ENCODE measurements around the gene ACOX1. TPM values are rescaled to one million over a fixed set of nuclear protein-coding genes. Genes with fewer than 3 reads are reported as not detected.

The ACOX1 gene
- total RNA-seq, 1 donor from 2014 or later, result 25.3 TPM

DNA sequence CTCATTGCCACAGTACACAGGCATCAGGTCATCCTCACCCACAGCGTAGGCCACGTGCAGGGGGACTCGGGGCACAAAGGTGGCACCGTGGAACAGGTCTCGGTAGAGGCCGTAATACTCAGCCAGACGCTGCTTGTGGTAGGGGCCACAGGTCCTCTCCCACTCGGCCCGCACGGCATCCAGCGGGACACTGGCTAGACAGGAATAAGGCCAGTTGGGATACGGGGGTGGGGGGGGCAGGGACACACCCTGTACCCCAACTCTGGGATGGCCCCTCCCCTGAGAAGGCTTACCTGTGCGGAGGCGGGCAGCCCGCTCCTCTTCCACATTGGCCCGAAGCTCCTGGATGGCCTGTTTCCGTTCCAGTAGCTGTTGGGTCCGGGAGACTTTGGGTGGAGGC lies 77.2 kb downstream of the ACOX1 start:
- intact Hi-C loops (cut with micrococcal nuclease), result loop anchor here (10.0 kb wide), 1 partner anchor 373 kb away; no protein-coding TSS in a partner anchor
- H3K4me3 Mint-ChIP-seq, result no peak overlapping the region
- no peak overlapping the region for H3K27ac Mint-ChIP-seq
- H3K4me1 Mint-ChIP-seq (ENCODE audit: low read depth), result peaks cover 19% of the 10 kb centered on the region
- DNase-seq (ENCODE audit: low spot score), result no peak
- peaks cover 11% of the 10 kb centered on the region for H3K36me3 Mint-ChIP-seq (ENCODE audit: low read depth)
- H3K27me3 Mint-ChIP-seq (ENCODE audit: insufficient read depth), result no peaks in the 10 kb centered on the region
- no peaks in the 10 kb centered on the region for H3K9me3 Mint-ChIP-seq

DNA sequence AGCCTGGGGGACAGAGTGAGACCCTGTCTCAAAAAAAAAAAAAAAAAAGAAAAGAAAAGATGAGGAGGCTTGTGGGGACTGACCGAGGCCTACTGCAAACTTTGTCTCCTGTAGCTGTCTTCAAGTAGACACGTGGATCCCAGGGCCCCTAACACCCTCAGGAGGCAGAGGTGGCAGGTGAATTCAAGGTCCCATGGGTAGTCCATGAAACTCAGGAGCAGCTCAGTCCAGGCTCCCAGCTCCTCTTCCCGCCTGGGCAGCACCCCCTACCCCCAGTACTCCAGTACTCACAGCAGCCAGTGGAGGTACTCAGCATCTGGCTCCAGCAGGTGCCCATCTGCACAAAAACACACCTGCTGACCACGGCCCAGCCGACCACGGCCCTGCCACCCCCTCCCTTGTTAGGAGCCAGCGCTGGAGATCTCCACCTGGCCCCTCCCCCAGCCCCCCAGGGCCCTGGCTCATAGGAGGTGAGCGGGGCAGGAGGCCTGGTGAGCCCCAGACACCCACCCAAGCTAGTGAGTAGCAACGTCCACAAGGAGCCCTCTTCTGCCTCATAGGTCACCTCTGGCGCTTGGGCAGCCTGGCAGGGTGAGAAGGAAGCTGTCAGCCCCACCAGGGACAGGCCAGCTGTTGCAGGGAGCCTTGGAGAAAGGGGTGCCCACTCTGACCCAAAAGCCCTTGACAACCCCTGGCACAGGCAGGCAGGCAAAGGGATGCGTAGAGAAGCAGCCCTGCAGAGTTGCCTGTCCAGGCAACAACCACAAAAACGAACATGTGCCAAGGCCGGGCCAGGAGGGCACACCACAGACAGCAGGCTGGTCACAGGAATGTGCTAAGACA lies 78.1 kb downstream of the ACOX1 start:
- Mint-ChIP-seq H3K27me3 (ENCODE audit: insufficient read depth) (no peaks in the 10 kb centered on the region), H3K4me3 (no peak overlapping the region)

DNA sequence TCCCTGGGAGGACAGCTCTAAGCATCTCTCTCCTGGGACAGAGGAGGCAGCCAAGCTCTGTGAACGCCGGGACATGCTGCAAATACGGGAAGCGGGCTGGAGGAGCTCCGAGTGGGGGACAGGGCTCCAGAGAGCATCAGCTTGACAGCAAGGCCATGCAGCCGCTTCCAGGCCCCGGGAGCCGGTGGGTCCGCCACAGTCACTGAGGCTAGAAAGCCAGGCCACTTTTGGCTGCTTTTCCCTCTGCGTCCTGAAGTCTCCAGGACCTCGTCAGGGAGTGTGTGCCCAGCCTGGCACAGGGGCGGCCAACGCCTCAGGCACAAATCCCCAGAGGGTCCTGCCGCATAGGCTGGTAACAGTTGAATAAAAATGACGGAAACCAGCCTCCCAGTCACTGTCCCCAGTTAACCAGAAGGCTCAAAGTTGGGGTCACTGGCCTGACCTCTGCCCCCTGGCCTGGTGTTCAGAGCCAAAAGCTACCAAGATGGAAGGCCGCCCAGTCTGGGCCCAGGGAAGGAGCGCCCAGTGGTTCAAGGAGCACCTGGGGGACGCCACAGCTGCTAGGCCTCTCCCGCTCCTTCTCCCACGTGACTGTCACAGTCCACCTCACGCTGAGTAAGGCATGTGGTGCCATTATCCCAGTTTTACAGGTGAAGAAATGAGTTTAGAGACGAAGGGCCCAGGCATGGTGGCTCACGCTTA lies 79.0 kb downstream of the ACOX1 start:
- no peak for DNase-seq (ENCODE audit: low spot score)
- Mint-ChIP-seq H3K27me3 (ENCODE audit: insufficient read depth) (no peaks in the 10 kb centered on the region), H3K9me3 (no peaks in the 10 kb centered on the region), H3K27ac (no peak overlapping the region), H3K36me3 (ENCODE audit: low read depth) (peaks cover 20% of the 10 kb centered on the region), H3K4me3 (no peak overlapping the region), H3K4me1 (ENCODE audit: low read depth) (peaks cover 20% of the 10 kb centered on the region)
- intact Hi-C loops (cut with micrococcal nuclease), result loop anchor here (5.0 to 10.0 kb wide), 2 partner anchors 123 to 375 kb away; a partner anchor contains a TSS

More for the DNA sequence above, 78.1 kb downstream of the ACOX1 start:
- intact Hi-C loops (cut with micrococcal nuclease), result loop anchor here (10.0 kb wide), 1 partner anchor 374 kb away; no protein-coding TSS in a partner anchor
- H3K36me3 Mint-ChIP-seq (ENCODE audit: low read depth), result peaks cover 11% of the 10 kb centered on the region
- DNase-seq (ENCODE audit: low spot score), result no peak
- H3K4me1 Mint-ChIP-seq (ENCODE audit: low read depth), result peaks cover 12% of the 10 kb centered on the region
- no peak overlapping the region for H3K27ac Mint-ChIP-seq
- H3K9me3 Mint-ChIP-seq, result no peaks in the 10 kb centered on the region

DNA sequence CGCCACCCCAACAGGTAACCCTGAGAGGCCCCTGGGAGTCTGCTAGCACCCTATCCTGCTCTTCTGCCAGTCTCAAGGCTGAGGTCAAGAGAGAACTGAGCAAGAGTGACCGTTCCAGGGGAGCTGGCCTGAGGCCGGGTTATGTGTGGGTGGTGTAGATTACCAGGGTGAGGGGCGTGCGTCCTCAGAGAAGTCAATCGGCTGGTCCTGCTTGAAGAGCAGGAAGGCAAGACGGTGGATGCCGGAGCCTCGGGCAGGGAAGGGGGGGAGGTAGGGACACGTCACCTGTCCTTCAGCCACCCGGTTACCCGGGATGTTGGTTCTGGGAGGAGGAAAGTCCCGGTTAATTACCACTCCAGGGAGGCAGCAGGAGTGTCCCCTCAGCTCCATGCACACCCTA lies 79.6 kb downstream of the ACOX1 start:
- Mint-ChIP-seq H3K9me3 (no peaks in the 10 kb centered on the region), H3K4me3 (no peak overlapping the region), H3K27me3 (ENCODE audit: insufficient read depth) (no peaks in the 10 kb centered on the region), H3K36me3 (ENCODE audit: low read depth) (peaks cover 20% of the 10 kb centered on the region), H3K27ac (no peak overlapping the region), H3K4me1 (ENCODE audit: low read depth) (peaks cover 22% of the 10 kb centered on the region)
- no peak for DNase-seq (ENCODE audit: low spot score)
- intact Hi-C loops (cut with micrococcal nuclease), result loop anchor here (5.0 kb wide), 1 partner anchor 122 kb away; a partner anchor contains a TSS

DNA sequence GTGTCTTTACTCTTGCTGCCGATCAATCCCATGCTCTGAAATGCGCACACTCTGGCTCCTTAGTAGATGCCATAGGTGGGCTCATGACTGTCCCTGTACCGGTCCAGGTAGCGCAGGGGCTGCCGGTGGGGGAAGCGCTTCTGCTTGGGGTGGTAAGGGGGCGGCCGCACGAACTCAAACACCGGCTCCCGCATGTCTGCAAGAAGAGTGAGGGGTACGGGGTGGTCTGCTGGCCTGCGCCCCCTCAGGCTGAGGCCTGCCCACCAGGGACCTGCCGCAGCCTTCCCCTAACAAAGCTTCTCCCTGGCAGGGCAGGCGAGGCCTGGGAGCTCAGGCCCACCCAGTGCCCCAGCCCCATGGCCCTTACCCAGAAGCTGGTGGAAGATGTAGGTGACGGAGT lies 80.2 kb downstream of the ACOX1 start:
- Mint-ChIP-seq H3K27ac (no peak overlapping the region), H3K9me3 (no peaks in the 10 kb centered on the region), H3K36me3 (ENCODE audit: low read depth) (peaks cover 22% of the 10 kb centered on the region), H3K27me3 (ENCODE audit: insufficient read depth) (no peaks in the 10 kb centered on the region), H3K4me1 (ENCODE audit: low read depth) (peaks cover 24% of the 10 kb centered on the region), H3K4me3 (peak overlapping the region; percentile 15)
- no peak for DNase-seq (ENCODE audit: low spot score)
- intact Hi-C loops (cut with micrococcal nuclease), result loop anchor here (5.0 kb wide), 1 partner anchor 121 kb away; a partner anchor contains a TSS

DNA sequence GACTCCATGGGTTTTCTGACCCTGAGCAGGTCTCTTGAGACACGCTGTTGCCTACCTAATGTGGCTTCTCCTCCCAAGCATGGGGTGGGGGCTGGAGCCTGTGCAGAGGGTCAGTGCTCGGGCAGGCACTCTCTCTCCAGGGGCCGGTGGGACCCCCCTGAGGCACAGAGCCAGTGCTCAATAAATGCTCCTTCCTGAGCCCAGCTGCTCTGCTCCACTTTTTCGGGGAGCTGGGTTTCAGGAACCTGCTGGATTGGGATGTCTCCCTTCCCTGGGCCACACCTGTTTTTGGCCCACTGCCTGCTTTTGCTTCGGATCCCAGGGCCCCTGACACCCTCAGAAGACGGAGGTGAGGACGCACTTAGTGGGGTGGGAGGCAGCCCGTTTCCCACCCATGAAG lies 80.9 kb downstream of the ACOX1 start:
- Mint-ChIP-seq H3K36me3 (ENCODE audit: low read depth) (peaks cover 23% of the 10 kb centered on the region), H3K27me3 (ENCODE audit: insufficient read depth) (no peaks in the 10 kb centered on the region), H3K27ac (no peak overlapping the region), H3K9me3 (no peaks in the 10 kb centered on the region), H3K4me3 (peak overlapping the region; percentile 77), H3K4me1 (ENCODE audit: low read depth) (peaks cover 26% of the 10 kb centered on the region)
- DNase-seq (ENCODE audit: low spot score), result no peak
- intact Hi-C loops (cut with micrococcal nuclease), result loop anchor here (5.0 kb wide), 1 partner anchor 121 kb away; a partner anchor contains a TSS

DNA sequence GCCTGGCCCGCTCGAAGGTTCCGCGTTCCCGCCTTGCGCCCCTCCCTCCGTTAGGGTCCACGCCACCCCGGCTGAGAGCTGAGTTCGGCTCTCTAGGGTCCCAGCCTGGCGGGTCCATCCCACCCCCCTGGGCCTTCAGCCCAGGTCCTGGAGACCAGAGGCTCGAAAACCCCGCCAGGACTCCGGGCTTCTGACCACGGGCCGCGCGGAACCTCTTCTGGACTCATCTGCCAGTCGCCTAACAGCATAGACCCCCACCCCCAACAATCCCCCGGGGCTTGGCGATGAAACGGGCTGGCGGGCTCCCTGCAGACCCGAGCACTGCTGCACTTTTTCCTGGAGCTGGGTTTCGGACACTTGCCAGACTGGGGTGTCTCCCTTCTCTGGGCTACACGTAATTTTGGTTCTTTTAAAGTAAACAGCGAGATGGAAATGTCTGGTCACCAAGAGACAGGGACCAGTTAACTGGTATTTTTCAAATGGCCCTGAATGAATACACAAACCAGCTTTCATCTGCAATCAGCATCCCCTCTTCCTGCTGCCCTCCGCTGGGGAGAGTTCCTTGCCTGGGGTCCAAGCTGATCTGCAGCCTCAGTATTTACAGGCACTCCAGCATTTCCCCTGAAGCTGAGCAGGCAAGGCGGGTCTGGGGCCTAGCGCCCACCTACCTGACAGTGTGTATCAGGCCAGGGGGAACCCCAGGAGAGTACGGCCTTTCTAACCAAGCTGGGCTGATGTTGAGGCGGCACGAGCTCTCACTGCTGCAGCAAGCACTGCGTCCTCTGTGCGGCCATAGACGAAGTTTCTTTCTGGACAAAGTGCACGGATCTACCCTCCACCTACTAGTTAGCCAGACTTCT lies 81.6 kb downstream of the ACOX1 start:
- no peak for DNase-seq (ENCODE audit: low spot score)
- intact Hi-C loops (cut with micrococcal nuclease), result loop anchor here (5.0 kb wide), 1 partner anchor 120 kb away; a partner anchor contains a TSS
- H3K27me3 Mint-ChIP-seq (ENCODE audit: insufficient read depth), result no peaks in the 10 kb centered on the region
- peak overlapping the region; percentile 68 for H3K27ac Mint-ChIP-seq
- H3K4me1 Mint-ChIP-seq (ENCODE audit: low read depth), result peaks cover 26% of the 10 kb centered on the region
- no peaks in the 10 kb centered on the region for H3K9me3 Mint-ChIP-seq
- H3K4me3 Mint-ChIP-seq, result peak overlapping the region; percentile 77
- peaks cover 23% of the 10 kb centered on the region for H3K36me3 Mint-ChIP-seq (ENCODE audit: low read depth)

DNA sequence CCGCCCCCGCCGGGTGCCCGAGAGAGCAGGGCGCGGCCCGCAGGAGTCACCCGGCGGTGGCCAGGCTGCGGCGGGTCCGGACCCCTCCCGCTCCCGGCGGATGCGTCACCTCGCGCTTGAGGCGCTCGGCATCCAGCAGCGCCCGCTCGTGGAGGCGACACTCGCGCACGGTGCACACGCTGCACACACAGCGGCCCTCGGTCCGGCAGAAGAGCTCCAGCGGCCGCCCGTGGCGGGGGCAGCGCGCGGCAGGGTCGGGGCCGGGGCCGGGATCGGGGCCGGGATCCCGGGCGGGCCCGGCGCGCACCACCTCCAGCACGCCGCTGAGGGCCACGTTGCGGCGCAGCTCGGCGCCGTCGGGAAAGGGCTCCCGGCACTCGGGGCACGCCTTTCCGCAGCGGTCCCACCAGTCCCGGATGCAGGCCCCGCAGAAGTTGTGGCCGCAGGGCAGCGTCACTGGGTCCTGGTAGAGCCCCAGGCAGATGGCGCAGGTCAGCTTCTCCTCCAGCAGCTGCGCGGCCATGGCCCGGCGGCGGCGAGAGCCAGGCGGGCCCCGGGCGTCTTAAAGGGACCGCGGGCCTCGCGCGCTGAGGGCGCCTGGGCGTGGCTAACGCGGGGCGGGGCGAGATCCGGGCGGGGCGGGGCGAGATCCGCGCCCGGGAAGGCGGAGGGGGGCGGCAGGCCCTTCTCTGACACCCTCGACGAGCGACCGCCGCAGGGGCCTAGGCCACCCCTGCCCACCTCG lies 82.4 kb downstream of the ACOX1 start, which contains the start of gene TRIM65:
Gene TRIM65 (minus strand): TSS at position 537 of the 745 bp plus-strand sequence. CDS start 14 bp downstream, at position 523.
- intact Hi-C loops (cut with micrococcal nuclease), result loop anchor here (1.0 to 5.0 kb wide), 3 partner anchors 8 to 119 kb away; partner anchors contain the start of genes MRPL38 and WBP2
- no peaks in the 10 kb centered on the region for H3K9me3 Mint-ChIP-seq
- peak; percentile 73 for DNase-seq (ENCODE audit: low spot score)
- H3K4me3 Mint-ChIP-seq, result peak within 1 kb of the TSS; percentile 91
- H3K36me3 Mint-ChIP-seq (ENCODE audit: low read depth), result peaks cover 21% of the 10 kb centered on the region
- peaks cover 26% of the 10 kb centered on the region for H3K4me1 Mint-ChIP-seq (ENCODE audit: low read depth)
- H3K27ac Mint-ChIP-seq, result peak within 1 kb of the TSS; percentile 77
- no peaks in the 10 kb centered on the region for H3K27me3 Mint-ChIP-seq (ENCODE audit: insufficient read depth)

DNA sequence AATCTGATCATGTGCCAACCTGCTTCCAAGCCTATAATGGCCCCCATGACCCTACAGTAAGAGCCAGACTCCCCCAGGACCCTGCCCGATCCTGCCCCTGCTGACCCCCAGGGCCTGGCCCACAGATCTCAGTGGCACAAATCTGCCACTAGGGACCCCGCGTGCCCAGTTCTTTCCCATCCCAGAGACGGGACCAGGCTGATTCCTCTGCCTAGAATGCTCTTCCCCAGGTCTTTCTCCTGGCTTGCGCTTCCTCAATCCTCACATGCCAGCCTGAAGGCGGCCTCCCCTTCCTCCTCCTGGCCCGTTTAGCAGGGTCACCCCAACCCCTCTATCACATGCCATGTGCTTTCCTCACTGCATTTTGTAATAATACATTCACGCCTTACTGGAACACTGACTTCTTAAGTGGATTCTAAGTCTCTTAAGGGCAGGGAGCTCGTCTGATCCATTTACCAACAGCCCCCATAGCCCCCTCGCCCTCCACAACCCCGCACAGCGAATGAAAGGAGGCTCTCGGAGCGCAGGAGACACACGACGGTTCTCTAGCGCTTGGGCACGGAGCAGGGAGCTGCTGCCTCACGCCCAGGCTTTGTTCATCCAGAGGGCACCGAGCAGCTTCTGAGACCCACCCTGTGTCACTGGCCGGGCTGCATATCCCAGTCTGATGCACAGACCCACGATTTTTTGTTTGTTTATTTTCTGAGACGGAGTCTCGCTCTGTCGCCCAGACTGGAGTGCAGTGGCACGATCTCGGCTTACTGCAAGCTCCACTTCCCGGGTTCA lies 83.4 kb downstream of the ACOX1 start:
- Mint-ChIP-seq H3K4me1 (ENCODE audit: low read depth) (peaks cover 26% of the 10 kb centered on the region), H3K4me3 (peak overlapping the region; percentile 91), H3K27ac (peak overlapping the region; percentile 77), H3K36me3 (ENCODE audit: low read depth) (peaks cover 22% of the 10 kb centered on the region), H3K9me3 (no peaks in the 10 kb centered on the region), H3K27me3 (ENCODE audit: insufficient read depth) (no peaks in the 10 kb centered on the region)
- intact Hi-C loops (cut with micrococcal nuclease), result loop anchor here (1.0 to 5.0 kb wide), 4 partner anchors 9 to 118 kb away; partner anchors contain the start of genes MRPL38 and WBP2
- DNase-seq (ENCODE audit: low spot score), result no peak

DNA sequence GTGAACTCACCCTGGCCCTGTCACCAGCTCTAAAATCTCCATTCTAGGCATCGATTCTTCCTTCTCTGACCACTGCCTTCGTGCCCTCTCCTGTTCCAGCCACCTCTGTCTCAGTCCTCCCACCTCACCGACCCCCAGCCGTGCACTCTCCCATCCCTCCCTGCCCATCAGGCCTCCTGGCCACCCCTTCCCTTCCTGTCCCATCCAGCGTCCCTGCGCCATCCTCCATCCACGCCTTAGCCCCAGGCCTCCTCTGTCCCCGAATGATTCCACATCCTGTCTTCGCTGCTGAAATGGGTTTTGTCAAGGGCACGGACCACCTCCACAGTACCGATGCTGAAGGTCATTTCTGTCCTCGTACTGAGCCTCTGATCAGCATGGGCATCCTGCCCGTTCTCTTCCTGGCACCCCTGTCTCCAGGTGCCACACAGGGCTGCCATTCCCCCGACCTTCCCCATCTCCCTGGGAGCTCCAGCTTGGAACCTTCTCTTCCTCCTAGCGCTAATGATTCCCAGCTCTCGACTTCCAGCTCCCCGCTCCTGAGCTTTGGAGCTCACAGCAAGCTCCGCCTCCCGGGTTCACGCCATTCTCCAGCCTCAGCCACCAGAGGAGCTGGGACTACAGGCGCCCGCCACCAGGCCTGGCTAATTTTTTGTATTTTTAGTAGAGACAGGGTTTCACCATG lies 84.8 kb downstream of the ACOX1 start:
- Mint-ChIP-seq H3K27me3 (ENCODE audit: insufficient read depth) (no peaks in the 10 kb centered on the region), H3K4me3 (peak overlapping the region; percentile 68), H3K4me1 (ENCODE audit: low read depth) (peaks cover 35% of the 10 kb centered on the region), H3K9me3 (no peaks in the 10 kb centered on the region), H3K36me3 (ENCODE audit: low read depth) (peaks cover 25% of the 10 kb centered on the region), H3K27ac (peak overlapping the region; percentile 70)
- intact Hi-C loops (cut with micrococcal nuclease), result no loop called here
- no peak for DNase-seq (ENCODE audit: low spot score)

Data from activated T-helper 1 cell treated with anti-CD3 and anti-CD28 coated beads, Interleukin-12 subunit alpha, Interleukin-12 subunit beta, Interleukin-2, Interleukin-4 antibody, amounts not matched to agents 30 ng/mL and 10 ng/mL and 1 ng/mL, durations not matched to agents 14 hours and 24 hours and 36 hours (primary cell).